IPS-18a (cell line): ENCODE results near the gene METTL22.

ENCODE experiments used
- H3K27ac ChIP-seq: one replicate; pipeline ENCODE4 v1.5.1; 2013; ENCODE audit warnings: low read length
- H3K27me3 ChIP-seq: one replicate; pipeline ENCODE4 v1.6.1; 2013; ENCODE audit warnings: mild to moderate bottlenecking, low read length; ENCODE audit not compliant: control insufficient read depth, insufficient read depth
- H3K36me3 ChIP-seq: one replicate; pipeline ENCODE4 v1.6.1; 2013; ENCODE audit warnings: low read depth, low read length; ENCODE audit not compliant: control insufficient read depth
- H3K4me1 ChIP-seq: one replicate; pipeline ENCODE4 v1.6.1; 2013; ENCODE audit warnings: low read depth, low read length; ENCODE audit not compliant: control insufficient read depth
- H3K4me3 ChIP-seq: one replicate; pipeline ENCODE4 v1.5.1; 2013; ENCODE audit warnings: low read length
- H3K9ac ChIP-seq: one replicate; pipeline ENCODE4 v1.6.1; 2013; ENCODE audit warnings: mild to moderate bottlenecking, low read length, moderate library complexity
- H3K9me3 ChIP-seq: one replicate; pipeline ENCODE4 v1.6.1; 2013; ENCODE audit warnings: low read depth, low read length; ENCODE audit not compliant: control insufficient read depth

Gene METTL22

GRCh38 chr16:8656376-8656775, 34.9 kb downstream of the METTL22 start:
- Histone ChIP-seq H3K9ac (no peak overlapping the region), H3K9me3 (no peaks in the 10 kb centered on the region), H3K4me3 (no peak overlapping the region), H3K36me3 (no peaks in the 10 kb centered on the region), H3K27me3 (no peaks in the 10 kb centered on the region), H3K27ac (no peak overlapping the region), H3K4me1 (no peaks in the 10 kb centered on the region)

- no peak overlapping the region for H3K9ac ChIP-seq
- H3K4me1 ChIP-seq = peaks cover 5% of the 10 kb centered on the region
- no peaks in the 10 kb centered on the region for H3K9me3 ChIP-seq
- H3K27ac ChIP-seq = no peak overlapping the region
- H3K27me3 ChIP-seq = no peaks in the 10 kb centered on the region
- H3K36me3 ChIP-seq = no peaks in the 10 kb centered on the region
- no peak overlapping the region for H3K4me3 ChIP-seq
Measured at GRCh38 chr16:8660841-8661301, 39.4 kb downstream of the METTL22 start.

- H3K27me3 ChIP-seq = no peaks in the 10 kb centered on the region
Measured at GRCh38 chr16:8661703-8662102, 40.2 kb downstream of the METTL22 start.

GRCh38 chr16:8663192-8664089, 41.9 kb downstream of the METTL22 start:
- Histone ChIP-seq H3K27ac (no peak overlapping the region), H3K27me3 (no peaks in the 10 kb centered on the region), H3K4me1 (peaks cover 5% of the 10 kb centered on the region), H3K9me3 (no peaks in the 10 kb centered on the region), H3K4me3 (no peak overlapping the region), H3K9ac (no peak overlapping the region), H3K36me3 (no peaks in the 10 kb centered on the region)

More at GRCh38 chr16:8661703-8662102, 40.2 kb downstream of the METTL22 start:
- H3K4me3 ChIP-seq = no peak overlapping the region
- no peaks in the 10 kb centered on the region for H3K36me3 ChIP-seq
- no peak overlapping the region for H3K27ac ChIP-seq
- H3K9ac ChIP-seq = no peak overlapping the region
- H3K9me3 ChIP-seq = no peaks in the 10 kb centered on the region
- H3K4me1 ChIP-seq = peaks cover 5% of the 10 kb centered on the region

GRCh38 chr16:8665529-8665928, 44.0 kb downstream of the METTL22 start:
- H3K36me3 ChIP-seq = no peaks in the 10 kb centered on the region
- H3K9me3 ChIP-seq = no peaks in the 10 kb centered on the region
- H3K9ac ChIP-seq = no peak overlapping the region
- H3K27ac ChIP-seq = no peak overlapping the region
- peaks cover 5% of the 10 kb centered on the region for H3K4me1 ChIP-seq
- H3K27me3 ChIP-seq = no peaks in the 10 kb centered on the region
- H3K4me3 ChIP-seq = no peak overlapping the region

- Histone ChIP-seq H3K9me3 (no peaks in the 10 kb centered on the region), H3K4me3 (no peak overlapping the region), H3K4me1 (peaks cover 5% of the 10 kb centered on the region), H3K27me3 (no peaks in the 10 kb centered on the region), H3K9ac (no peak overlapping the region), H3K36me3 (no peaks in the 10 kb centered on the region), H3K27ac (no peak overlapping the region)
Measured at GRCh38 chr16:8667492-8667891, 46.0 kb downstream of the METTL22 start.

GRCh38 chr16:8668113-8668512, 46.6 kb downstream of the METTL22 start:
- H3K9me3 ChIP-seq = no peaks in the 10 kb centered on the region
- H3K36me3 ChIP-seq = no peaks in the 10 kb centered on the region
- no peak overlapping the region for H3K4me3 ChIP-seq

GRCh38 chr16:8669481-8669880, 48.0 kb downstream of the METTL22 start:
- Histone ChIP-seq H3K4me3 (no peak overlapping the region), H3K9me3 (no peaks in the 10 kb centered on the region), H3K36me3 (no peaks in the 10 kb centered on the region), H3K9ac (no peak overlapping the region), H3K4me1 (peaks cover 10% of the 10 kb centered on the region), H3K27me3 (peaks cover 11% of the 10 kb centered on the region), H3K27ac (no peak overlapping the region)

More at GRCh38 chr16:8668113-8668512, 46.6 kb downstream of the METTL22 start:
- Histone ChIP-seq H3K9ac (no peak overlapping the region), H3K27ac (no peak overlapping the region), H3K4me1 (peaks cover 5% of the 10 kb centered on the region), H3K27me3 (peaks cover 3% of the 10 kb centered on the region)

- H3K9me3 ChIP-seq = no peaks in the 10 kb centered on the region
Measured at GRCh38 chr16:8670014-8670560, 48.6 kb downstream of the METTL22 start.

GRCh38 chr16:8673611-8674412, 52.3 kb downstream of the METTL22 start:
- Histone ChIP-seq H3K9ac (peak overlapping the region; percentile 23), H3K4me1 (peaks cover 9% of the 10 kb centered on the region), H3K9me3 (no peaks in the 10 kb centered on the region), H3K36me3 (no peaks in the 10 kb centered on the region), H3K4me3 (peak overlapping the region; percentile 77), H3K27ac (no peak overlapping the region), H3K27me3 (peaks cover 25% of the 10 kb centered on the region)

More at GRCh38 chr16:8670014-8670560, 48.6 kb downstream of the METTL22 start:
- no peak overlapping the region for H3K4me3 ChIP-seq
- peaks cover 17% of the 10 kb centered on the region for H3K27me3 ChIP-seq
- H3K4me1 ChIP-seq = peaks cover 13% of the 10 kb centered on the region
- no peak overlapping the region for H3K9ac ChIP-seq
- no peak overlapping the region for H3K27ac ChIP-seq
- H3K36me3 ChIP-seq = no peaks in the 10 kb centered on the region

- Histone ChIP-seq H3K4me1 (peaks cover 9% of the 10 kb centered on the region), H3K36me3 (no peaks in the 10 kb centered on the region), H3K9me3 (no peaks in the 10 kb centered on the region), H3K27ac (no peak within 1 kb of the TSS), H3K9ac (peak within 1 kb of the TSS; percentile 23), H3K4me3 (peak within 1 kb of the TSS; percentile 77), H3K27me3 (peaks cover 25% of the 10 kb centered on the region)
Measured at GRCh38 chr16:8674413-8675022, 53.0 kb downstream of the METTL22 start, which contains the start of gene ABAT. Gene ABAT, plus strand, starts transcription at chr16:8674617. Its CDS starts 61,123 bp downstream, at chr16:8735740.
